Measurements from ENCODE around the gene CGRRF1.

The CGRRF1 gene

GRCh38 chr14:54548491-54548890, 38.8 kb downstream of the CGRRF1 start:
- no peak for DNase-seq

- peak; percentile 23 for DNase-seq
Observed at GRCh38 chr14:54549862-54550261, 40.2 kb downstream of the CGRRF1 start.

DNA sequence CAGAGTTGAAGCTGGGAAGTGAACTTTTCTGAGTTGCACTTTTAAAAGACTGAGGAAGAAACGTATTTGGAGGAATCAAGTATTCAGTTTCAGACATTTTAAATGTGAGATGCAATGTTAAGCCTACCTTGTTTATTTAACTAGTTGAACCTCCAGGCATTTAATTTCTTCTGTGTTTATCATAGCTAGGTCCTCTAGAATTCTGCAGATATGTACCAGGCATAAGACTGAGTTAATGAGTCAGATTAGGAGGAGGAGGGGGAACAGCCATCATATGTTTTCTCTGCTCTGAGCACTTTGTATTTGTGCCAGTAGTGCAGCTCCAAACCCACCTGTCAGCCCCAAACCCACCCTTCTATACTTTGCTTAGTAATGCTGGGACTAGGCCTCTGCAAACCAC, 40.8 kb downstream of the CGRRF1 start:
- no peak for DNase-seq

DNA sequence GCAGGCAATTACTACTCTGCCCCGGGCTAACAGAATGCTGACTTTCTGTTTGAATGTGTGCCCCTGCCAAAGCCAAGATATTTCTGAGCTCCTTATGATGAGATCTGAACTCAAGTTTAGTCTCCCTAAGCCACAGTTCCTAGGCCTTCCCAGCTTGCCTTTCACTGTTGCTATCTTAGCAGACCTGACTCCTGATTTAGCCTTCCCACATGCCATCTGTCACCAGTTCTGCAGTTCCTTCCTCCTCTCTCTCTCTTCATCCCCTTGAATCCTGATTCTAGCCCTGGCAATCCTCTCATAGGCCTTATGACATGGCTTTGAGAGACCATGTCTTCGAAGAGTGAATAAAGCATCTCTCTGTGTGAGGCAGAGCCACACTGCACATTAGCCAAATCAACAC, 44.7 kb downstream of the CGRRF1 start:
- DNase-seq: no peak

GRCh38 chr14:54555651-54556050, 45.9 kb downstream of the CGRRF1 start:
- DNase-seq: peak; percentile 24

DNA sequence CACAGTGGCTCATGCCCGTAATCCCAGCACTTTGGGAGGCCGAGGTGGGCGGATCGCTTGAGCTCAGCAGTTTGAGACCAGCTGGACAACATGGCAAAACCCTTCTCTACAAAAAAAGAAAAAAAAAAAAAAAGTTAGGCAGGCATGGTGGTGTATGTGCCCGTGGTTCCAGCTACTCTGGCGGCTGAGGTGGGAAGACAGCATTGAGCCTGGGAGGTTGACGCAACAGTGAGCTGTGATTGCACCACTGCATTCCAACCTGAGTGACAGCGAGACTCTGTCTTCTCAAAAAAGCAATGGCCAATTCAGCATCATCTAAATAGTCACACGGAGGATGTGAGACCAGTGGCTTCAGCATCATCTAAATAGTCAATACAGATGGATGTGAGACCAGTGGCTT, 46.8 kb downstream of the CGRRF1 start:
- peak; percentile 29 for DNase-seq

DNA sequence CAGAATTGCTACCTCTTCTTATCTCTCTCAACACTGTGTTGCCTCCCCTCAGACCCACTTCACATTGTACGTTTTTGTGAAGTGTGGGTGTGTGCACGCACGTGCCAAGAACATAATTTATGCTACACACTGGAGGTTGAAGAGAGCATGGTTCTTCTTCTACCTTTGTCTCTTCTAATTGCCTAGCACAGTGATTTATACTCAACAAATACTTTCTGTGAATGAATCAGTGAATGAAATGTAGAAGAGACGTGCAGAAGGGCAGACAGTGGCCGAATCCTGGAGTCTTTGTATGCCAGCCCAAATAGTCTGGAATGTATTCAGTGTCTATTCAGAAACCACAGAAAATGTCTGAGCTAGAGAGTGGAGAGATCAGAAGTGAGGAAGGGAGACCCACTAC, 52.6 kb downstream of the CGRRF1 start:
- DNase-seq: peak; percentile 86

- DNase-seq: peak; percentile 39
Observed at GRCh38 chr14:54564071-54564867, 54.6 kb downstream of the CGRRF1 start.

DNA sequence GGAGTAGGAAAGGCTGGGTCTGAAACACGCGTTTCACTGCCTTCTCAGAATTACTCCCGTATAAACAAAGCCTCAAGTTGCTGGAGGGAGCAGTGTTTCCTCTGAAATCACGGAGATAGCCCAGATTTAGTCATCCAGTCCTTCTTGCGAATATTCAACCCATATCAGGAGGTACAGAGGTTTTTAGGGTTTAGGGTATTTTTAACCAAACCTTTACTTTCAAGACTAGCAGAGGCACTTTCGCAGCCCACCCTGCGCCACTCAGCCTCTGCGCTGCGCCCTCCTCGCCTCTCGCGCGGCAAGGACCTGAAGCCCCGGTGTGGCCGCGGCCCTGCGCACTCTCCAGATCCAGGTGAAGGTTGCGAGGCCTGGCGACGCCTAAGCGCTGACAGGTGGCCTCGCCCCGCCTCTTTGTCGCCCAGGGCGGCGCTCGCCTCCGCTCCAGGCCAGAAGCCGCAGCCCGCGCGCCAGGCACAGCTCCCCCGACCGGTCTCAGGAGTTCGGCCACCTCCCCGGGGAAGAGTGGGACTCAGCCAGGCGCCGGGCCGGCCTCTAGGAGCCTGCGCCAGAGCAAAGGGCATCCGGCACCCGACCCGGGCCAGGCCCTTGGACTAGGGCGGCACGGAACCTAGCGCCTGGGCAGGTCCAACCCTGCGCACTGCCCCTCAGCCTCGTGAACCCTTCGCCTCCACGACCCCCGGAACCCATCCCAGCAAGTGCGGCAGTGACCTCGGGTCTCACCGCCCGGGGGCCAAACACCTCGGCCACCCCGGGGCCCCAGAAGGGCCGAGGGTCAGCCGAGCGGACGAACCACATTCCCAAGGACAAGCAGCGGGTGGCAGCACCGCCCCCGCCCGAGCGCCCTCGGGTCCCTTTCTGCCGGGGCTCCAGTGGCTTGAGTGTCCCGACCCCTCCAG, 55.4 kb downstream of the CGRRF1 start:
- peak; percentile 67 for DNase-seq

DNA sequence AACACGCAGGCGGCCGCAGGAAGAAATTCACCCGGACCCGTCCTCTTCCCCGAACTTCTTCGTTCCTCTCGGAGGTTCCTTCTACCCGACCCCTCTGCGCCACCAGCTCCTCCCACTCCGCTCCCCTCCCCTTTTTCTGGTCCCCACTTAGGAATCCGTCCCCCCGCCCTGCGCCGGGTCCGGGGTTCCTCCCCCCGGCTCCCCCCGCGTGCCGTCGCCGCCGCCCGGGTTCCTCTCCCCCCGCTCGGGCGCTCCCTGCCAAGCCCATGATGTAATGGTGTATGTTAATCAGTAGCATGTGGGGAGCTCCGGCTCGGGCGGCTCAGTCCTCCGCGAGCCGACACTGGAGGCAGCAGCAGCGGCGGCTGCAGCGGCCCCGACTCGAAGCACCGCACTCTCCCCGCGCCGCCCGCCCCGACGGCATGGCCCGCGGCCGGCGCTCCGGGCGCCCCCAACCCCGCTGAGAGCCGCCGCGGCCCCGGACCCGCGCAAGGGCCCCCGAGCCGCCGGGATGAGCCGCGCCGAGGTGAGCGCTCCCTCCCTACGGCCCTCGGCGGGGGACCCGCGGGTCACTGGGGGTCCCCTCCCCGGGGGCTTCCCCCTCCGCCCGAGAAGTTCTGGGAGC, 56.2 kb downstream of the CGRRF1 start:
- peak; percentile 96 for DNase-seq

DNA sequence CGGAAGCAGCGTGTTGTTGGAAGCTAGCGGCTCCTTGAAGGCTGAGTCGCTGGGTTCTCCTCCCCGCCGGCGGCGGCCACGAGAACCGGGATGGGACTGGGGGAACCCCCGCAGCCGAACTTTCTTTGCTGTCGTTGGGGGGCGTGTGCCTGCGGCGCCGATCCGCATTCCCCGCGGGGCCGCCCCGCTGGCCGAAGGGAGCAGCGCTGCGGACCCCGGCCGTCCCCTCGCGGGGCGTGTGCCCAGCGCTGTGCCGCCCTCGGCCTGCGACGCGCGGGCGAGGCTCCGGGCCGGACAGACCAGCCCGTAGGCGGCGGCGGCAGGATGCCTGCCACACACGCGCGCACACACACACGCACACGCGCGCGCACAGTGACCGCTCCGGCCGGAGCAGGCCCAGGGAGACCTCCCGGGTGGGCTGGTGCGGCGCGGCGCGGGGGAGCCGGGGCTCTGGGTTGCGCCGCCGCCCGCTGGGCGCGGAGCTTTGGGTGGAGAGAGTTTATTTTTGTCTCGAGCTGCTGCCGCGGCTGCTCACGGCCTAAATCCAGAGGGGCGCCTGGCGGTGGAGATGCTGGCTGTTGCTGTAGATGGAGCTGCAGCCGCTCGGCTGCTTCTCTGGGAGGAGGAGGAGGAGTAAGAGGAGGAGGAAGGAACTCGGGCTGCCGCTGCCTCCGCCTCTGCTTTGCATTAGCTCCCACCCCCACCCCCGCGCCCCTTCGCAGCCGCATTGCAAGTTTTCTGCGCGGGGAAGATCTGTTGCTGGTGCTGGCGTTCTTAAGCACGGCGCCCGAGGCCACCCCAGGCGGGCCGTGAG, 56.9 kb downstream of the CGRRF1 start, which contains the start of gene SAMD4A:
TSS of gene SAMD4A (plus strand) at position 719 of the 814 bp plus-strand sequence. CDS start 789 bp downstream, outside the sequence.
- peak; percentile 93 for DNase-seq

DNA sequence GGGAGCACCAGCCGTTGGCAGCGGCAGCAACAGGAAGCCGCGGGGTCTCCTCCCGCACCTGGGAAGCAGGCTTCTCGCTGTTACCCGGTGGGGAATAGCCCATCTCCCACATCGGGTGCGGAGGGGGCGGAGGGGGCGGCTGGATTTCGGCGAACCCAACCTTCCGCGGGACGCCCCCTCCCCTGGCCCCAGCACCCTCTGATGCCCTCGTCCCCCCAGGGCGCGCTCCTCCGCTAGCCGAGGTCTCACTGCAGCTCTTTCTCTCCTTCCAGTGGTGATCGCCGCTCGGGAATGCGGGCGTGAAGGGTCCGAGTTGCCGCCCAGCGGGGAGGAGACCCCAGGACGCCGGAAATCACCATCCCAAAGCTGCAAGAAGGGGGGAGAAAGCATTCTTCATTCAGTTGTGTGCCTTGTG, 57.5 kb downstream of the CGRRF1 start:
- peak; percentile 58 for DNase-seq

GRCh38 chr14:54567639-54568561, 58.2 kb downstream of the CGRRF1 start:
- peak; percentile 48 for DNase-seq

- DNase-seq: peak; percentile 54
Observed at GRCh38 chr14:54568821-54569595, 59.3 kb downstream of the CGRRF1 start.

DNA sequence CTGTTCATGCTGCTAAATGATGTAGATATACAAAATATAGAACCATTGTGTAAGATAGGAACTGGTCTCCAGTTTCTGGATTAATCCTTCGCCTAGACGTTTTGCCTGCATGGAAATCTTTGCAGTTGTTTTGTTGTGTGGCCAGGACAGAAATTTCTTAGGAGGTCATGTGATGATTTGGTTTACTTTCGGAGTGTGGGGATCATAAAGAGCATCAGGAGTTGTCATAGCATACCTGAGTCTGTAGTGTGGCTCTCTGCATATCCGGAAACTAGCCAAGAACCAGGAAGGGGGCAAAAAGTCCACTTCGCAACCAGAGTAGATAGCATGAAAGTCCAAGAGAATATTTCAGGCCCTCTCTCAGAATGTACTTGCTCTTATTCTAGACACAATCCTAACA, 60.3 kb downstream of the CGRRF1 start:
- DNase-seq: no peak

- DNase-seq: peak; percentile 84
Observed at GRCh38 chr14:54570631-54571415, 61.1 kb downstream of the CGRRF1 start.

DNA sequence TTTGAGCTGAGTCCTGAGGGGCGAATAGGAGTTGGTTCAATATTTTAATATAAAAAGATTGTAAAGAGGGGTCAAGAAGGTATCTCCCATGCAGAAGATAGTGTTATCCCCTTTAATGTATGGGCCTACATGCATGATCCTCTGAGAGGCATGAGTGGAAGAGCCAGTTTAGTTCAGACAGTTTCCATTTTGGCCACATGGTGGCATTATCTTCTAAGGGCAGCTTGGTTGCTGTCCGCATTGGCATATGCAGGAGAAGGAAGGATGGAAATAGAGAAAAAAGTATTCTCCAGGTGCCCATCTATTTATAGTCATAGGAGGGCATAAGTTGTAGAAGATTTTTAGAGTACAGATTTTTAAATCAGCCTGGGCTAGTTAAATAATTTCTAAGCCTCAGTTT, 62.6 kb downstream of the CGRRF1 start:
- peak; percentile 41 for DNase-seq

- DNase-seq: no peak
Observed at GRCh38 chr14:54574528-54574927, 64.8 kb downstream of the CGRRF1 start.

- DNase-seq: no peak
Observed at GRCh38 chr14:54577494-54577893, 67.8 kb downstream of the CGRRF1 start.

All from fibroblast of skin of scalp (primary cell).